CD4-positive, alpha-beta T cell treated with Interleukin-4 for 1 hour (primary cell): Measurements from ENCODE around the gene CLN3.
"Not testable (repeated sequence)": the region's sequence is repeated elsewhere in the genome, so short reads cannot be mapped to it uniquely, and the experiment has no call there.

ENCODE experiments used
- DNase-seq, 2 donors: peaks; one replicate each; pipeline ENCODE4 v3.0.0-alpha.2; 2020 to 2022

The CLN3 gene

DNA sequence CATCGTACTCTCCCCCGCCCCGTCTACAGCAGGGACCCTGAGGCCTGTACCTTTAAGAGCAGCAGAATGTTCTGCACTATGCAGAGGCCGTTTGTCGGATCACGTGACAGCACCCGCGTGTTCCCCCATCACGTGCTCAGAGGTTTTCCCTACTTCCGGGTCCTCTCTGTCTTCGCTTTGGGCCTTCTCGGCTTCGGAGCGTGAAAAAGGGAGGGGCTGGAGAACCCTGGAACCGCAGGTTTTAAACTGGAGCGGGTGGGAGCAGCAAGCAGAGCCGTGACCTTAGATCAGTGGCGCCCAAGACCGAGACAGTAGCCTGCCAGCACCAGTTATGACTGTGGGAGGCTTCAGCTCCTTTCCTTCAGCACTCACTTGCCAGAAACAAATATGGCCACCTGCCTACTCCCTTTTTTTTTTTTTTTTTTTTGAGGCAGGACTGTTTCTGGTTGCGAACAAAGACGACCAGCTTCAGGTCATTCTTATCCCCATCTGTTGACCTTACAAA, at the start of gene CLN3:
TSS of gene CLN3 (minus strand) at position 105 of the 505 bp plus-strand sequence. CDS start 315 bp downstream, outside the sequence.
- peak; percentile 93 for DNase-seq

DNA sequence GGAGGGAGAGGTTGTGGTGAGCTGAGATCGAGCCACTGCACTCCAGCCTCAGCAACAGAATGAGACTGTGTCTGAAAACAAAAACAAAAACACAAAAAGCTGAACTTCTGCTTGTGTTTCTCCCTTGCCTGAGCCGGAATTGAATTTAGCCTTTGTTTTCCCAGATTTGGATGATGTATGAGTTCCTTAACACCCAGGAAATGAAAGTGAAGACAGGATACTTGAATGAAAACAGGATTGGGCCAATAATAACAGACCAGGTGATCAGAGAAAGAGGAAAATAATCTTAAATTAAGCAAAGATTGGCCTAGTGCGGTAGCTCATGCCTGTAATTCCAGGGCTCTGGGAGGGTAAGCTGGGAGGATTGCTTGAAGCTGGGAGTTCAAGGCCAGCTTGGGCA, 48.5 kb upstream of the CLN3 start:
- DNase-seq: no peak

DNA sequence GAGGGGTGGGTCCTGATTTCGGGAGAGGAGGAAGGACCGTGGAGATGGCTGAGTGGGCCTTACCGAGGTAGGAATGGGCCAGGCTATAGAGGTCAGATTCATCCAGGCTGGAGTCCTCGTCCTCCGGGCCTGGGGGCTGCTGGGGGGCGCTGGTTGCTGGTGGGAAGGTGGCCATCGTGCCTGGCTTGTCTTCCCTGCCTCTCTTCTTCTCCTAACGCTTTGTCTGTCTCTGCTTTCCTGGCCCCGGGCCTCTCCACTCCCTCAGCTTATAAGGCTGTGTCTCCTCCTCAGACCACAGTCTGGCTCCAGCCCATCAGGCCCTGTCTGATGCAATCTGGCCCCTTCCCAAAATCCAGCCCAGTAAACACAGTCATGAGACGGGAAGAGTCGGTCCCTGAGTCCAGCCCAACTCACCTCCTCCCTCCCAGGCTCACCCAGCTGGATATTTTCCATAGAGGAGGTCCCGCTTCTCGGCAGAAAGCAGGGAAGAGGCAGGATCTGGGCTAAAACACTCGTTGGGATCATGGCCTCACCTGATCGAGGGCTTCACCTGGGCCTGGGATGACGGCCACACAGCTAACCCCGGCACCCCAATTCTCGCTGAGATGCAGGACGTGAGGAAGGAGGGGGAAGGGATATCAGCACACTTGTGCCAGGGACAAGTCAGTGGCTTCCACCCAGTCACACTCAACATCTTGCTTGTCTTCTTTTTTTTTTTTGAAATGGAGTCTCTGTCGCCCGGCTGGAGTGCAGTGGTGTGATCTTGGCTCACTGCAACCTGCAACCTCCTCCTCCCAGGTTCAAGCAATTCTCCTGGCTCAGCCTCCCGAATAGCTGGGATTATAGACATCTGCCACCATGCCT, 47.1 kb upstream of the CLN3 start, which contains the start of gene NUPR1:
TSS of gene NUPR1 (minus strand) at position 242 of the 864 bp plus-strand sequence. CDS start at position 175, 67 bp downstream.
- DNase-seq: no peak

DNA sequence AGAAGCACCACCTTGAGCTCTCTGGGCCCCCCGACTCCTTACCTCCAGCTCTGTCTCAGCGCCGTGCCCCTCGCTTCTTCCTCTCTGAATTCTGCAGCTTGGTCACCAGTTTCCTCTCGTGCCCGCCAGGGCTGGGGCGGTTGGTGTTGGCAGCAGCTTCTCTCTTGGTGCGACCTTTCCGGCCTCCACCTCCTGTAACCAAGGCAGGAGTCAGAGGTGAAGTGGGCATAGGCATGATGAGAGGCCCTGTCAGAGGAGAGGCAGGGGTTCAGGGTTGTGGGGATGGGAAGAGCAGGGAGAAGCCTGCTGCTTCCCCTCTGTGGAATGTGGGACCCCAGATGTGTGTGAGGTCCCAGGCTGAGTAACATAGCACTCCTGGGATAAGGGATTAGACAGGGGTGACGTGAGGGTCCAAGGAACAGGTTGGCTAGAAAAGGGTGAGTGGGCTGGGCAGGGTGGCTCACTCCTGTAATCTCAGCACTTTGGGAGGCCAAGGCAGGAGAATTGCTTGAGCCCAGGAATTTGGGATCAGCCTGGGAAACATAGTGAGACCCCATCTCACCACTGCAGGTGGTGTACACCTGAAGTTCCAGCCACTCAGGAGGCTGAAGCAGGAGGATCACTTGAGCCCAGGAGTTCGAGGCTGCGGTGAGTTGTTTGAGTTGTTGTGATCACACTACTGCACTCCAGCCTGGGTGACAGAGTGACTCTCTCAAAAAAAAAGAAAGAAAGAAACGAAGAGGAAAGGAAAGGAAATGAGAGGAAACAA, 46.3 kb upstream of the CLN3 start:
- DNase-seq: no peak

DNA sequence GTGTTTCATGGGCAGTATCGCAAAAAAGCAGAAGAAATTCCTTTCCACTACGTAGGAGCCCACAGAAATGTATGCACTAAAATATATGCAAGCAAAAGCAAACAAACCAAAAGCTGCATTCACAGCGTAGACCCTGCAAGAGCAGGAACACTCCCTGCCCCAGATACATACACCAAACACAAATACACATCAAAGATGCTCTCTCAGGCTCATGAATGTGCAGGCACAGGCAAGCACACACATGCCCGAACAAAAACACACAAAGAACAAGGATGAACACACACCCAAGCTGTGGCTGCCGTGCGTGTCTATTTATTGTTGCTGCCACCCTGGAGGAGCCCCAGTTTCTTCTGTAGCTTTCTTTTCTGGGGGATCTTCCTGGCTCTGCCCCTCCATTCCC, 45.2 kb upstream of the CLN3 start:
- DNase-seq: no peak

DNA sequence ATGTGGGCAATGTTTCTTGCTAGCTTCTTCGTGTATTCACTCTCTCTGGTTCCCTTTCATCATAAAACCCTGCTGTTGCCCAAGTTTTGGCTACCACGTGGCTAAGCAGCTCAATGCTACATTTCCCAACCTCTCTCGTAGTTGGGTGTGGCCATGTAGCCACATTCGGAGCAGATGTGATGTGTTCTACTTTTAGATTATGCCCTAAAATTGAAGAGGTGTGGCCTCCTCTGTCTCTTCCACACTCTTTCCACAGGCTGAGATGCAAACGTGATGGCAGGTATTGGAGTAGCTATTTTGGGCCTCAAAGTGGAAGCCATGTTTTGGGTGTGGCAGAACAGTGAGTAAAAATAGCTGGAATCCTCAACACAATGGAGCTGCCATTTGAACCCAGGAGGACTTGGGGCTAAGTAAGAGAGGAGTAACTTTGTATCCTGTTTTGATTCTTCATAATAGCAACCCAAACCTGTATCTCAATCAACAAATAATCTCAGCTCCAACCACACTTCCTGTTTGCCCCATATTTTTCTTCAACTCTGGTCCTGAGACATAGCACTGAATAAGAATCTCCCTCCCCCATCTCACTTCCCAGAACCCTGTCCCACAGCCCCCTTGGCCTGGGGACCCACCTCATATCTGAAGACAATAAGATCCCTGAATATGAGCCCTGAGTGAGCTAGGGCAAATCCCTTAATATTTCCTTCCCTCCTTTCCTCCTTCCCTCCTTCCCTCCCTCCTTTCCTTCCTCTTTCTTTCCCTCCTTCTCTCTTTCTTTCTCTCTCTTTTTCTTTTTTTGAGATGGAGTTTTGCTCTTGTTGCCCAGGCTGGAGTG, 42.9 kb upstream of the CLN3 start:
- DNase-seq: peak; percentile 50 to 69

DNA sequence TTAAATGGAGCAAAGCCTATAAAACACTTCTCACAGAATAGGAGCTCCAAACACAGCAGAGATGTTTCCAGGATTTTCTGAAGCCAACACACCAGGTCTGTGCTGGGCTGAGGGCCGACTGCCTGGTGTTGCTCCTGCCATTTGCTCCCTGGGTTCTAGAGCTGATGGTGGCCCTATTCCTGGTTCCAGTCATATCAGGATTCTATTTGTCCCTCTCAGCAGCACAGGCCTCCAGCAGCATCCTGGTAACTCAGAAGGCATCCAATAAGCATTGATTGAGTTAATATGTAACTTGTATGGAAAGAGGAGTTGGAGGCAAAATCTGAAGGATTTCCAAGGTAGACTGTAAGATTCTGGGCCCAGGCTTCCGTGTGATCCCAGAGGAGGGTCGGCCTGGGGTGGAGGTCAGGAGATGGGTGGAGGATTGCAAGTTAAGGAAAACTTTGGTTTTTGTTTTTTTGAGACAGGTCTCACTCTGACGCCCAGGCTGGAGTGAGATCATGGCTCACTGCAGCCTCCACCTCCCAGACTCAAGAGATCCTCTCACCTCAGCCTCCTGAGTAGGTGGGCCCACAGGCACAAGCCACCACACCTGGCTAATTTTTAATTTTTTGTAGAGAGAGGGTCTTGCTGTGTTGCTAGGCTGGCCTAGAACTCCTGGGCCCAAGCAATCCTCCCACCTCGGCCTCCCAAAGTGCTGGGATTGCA, 41.2 kb upstream of the CLN3 start:
- DNase-seq: no peak

DNA sequence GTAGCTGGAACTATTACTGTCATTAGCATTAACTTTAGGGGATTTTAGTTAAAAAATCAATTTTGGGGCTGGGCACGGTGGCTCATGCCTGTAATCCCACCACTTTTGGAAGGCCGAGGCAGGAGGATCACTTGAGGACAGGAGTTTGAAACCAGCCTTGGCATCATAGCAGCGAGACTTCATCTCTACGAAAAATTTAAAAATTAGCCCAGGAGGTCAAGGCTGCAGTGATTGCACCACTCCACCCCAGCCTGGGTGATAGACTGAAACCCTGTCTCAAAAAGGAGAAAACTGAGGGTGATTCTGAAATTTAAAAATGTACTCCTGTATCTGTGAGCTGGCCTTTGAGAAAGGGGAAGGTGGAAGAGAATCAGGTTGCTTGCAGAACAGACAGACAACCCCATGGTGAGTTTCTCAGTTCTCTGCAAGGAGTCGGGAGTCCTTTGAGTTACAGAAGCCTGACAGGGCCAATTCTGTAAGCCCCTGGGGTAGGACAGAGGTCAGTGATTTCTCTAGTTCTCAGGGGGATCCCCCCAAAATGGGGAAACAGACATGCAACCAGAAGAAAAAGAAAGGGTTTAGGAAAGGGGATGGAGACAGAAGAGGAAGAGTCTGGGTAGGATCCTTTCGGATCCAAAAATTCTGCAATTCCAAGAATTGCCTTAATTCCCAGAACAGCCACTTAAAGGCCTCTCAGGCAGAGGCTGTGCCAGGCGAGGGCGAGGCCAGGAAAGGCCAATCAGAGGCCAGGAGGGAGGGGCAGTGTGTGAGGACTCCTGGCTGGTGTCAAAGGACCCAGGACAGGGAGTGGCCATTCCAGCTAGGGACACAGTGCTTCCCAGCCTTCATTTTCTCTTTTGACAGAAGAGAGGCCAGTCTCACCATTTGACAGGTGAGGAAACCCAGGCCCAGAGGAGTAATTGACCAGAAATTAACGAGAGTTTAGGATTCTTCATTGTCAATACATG, 40.2 kb upstream of the CLN3 start:
- no peak for DNase-seq

DNA sequence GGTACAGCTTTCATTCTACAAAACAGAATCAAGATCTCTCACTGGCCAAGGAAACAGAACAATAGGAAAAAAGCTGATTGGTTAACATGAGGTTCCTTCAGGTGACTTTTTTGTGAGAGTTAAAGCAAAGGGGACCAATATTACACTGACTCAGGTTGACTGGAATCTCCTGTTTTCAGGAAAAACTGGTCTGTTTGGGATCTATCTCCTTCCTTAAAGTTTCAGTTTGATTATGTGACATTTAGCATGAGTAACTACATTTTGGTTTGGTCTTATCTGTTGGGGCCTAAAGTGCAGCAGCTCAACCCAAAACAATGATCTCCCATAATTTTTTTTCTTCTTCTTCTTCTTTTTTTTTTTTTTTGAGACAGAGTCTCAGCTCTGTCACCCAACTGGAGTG, 37.2 kb upstream of the CLN3 start:
- DNase-seq: no peak

DNA sequence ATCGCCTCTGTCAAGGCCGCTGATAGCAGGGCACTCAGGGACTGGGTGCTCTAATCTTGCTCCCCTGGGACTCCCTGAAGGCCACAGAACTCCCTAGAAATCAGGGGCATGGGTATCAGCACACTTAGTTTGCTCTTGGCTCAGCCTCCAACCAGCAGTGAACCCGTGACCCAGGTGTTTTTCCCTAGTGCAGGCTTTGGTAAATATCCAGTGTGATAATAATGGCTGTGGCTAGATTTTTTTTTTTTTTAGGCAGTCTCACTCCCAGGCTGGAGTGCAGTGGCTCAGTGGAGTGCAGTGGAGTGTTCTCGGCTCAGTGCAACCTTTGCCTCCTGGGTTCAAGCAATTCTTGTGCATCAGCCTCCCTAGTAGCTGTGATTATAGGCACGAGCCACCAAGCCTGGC, 36.6 kb upstream of the CLN3 start:
- DNase-seq: no peak

DNA sequence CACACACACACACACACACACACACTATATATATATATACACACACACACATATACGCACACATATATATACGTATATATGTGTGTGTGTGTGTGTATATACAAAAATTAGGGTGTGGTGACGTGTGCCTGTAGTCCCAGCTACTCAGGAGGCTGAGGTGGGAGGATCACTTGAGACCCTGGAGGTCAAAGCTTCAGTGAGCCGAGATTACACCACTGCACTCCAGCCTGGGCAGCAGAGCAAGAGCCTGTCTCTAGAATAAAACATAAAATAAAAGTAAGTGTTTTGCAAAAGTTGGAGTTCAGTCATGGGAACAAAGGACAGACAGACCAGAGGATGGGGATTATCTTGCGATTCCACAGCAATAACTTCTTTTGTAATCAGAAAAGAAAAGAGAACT, 36.1 kb upstream of the CLN3 start:
- no peak for DNase-seq

DNA sequence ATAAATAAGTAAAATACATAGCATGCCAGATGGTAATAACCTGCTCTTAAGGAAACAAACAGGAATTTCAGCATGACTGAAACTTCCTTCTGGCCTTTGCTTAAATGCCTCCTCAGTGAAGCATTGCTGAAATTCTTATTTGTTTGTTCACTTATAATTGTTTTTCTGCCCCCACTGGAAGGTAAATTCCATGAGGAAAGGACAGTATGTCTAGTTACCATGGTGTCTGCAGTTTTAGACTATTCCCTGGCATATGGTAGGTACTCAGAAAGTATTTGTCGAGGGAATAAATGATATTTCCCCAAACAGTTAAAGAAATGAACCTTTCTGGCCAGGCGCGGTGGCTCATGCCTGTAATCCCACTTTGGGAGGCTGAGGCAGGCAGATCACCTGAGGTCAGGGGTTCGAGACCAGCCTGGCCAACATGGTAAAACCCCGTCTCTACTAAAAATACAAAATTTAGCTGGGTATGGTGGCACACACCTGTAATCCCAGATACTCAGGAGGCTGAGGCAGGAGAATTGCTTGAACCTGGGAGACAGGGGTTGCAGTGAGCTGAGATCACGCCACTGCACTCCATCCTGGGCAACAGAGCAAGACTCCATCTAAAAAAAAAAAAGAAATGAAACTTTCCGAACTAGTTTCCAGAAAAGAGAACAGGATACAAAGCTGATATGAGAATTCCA, 35.4 kb upstream of the CLN3 start:
- not testable (repeated sequence) for DNase-seq

DNA sequence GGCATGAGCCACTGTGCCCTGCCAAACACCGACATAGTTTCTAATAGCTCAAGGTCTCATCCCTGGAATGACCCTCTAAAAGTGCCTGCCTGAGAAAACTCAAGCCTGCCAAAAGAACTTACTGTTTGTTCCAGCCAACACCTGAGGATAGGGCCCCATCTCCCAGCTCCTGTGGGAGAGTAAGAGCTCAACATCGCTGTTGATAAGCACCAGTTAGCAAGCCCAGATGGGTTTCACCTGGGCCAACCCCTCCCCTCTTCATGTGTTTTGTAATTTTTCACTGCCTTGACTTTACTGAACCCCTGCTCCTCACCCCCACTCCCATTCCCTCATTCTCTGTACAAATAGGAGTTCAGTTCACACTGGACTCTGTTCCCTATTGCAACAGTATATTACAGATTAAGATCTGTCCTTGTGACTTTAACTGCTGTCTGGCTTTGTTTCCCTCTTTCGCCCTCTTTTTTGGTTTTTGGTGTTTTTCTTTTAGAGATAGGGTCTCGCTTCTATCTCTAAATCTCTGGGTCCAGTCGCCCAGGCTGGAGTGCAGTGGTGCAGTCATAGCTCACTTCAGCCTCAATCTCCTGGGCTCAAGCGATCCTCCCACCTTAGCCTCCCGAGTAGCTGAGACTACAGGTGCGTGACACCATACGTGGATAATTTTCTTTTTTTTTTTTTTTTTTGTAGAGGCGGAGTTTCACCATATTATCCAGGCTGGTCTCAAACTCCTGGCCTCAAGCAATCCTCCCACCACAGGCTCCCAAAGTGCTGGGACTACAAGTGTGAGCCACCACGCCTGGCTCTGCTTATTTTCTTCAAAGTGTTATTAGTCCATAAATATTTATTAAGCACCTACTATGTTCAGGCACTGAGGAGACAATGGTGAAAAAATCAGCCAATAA, 34.6 kb upstream of the CLN3 start:
- DNase-seq: no peak

DNA sequence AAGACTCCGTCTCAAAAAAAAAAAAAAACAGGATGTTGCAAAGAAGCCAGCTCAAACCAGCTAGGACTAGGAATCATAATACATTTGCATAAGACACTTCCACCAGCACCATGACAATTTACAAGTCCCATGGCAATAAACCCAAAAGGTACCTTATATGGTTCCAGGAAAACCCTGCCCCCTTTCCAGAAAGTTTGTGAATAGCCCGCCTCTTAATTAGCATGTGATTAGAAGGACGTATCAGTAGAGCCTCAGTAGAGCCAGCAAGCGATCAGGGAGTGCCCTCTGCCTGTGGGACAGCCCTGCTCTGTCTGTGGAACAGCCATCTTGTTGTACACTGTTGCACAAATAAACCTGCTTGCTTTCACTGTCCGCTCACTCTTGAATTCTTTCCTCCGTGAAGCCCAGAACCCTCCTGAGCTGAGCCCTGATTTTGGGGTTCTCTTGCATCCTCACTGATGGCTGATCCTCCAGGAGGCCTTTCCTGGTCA, 32.9 kb upstream of the CLN3 start:
- peak; percentile 12 to 37 for DNase-seq

DNA sequence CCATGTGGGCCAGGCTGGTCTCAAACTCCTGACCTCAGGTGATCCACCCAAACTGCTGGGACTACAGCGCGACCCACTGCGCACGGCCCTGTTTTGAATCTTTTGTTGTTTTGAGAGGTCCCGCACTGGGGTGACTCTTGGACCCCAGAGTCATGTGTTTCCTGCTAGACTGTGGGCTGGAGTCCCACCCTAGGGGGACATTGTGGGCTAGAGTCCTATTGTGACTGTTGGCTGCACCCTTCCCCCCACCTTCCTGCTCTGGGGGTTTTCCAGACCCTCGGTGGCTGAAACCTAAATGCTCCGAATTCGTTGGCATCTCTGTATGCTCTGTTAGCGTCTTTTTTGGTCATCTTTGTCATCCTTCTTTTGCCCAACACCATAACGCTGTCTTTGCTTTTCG, 30.9 kb upstream of the CLN3 start:
- DNase-seq: no peak

DNA sequence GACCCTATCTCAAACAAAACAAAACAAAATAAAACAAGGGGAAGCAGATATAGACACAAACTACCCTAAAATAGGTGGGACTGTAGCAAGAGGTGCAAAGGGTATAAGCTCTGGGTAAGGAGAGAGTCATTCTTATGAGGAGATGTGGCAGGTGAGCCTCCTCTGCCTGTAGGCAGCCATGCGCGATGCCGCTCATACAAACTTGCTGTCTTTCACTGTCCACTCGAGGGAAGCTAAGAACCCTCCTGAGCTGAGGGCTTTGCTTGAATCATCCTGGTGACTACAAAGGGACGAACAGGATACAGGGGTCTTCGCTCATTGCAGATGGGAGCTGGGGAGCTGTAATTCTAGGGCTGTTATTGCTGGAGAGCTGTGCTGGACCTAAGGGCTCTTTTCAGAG, 29.6 kb upstream of the CLN3 start:
- DNase-seq: no peak

DNA sequence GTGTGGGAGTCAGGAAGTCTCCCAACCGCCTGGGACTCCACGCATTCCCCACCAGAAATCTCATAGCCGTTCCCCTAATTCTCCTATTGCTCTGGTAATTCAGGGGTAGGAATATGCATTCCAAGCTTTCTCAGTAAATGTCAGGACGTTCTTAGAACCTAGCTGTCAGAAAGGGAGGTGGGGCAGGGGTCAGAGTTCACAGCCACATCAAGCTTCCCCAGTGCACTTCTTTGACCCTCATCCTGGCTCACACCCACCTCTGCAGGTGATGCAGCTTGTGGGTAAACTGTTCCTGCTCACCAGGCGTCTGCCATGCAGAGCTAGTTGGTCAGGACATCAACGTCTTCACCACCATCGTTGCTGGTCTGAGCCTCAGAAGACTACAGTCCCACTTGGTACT, 28.8 kb upstream of the CLN3 start:
- no peak for DNase-seq

DNA sequence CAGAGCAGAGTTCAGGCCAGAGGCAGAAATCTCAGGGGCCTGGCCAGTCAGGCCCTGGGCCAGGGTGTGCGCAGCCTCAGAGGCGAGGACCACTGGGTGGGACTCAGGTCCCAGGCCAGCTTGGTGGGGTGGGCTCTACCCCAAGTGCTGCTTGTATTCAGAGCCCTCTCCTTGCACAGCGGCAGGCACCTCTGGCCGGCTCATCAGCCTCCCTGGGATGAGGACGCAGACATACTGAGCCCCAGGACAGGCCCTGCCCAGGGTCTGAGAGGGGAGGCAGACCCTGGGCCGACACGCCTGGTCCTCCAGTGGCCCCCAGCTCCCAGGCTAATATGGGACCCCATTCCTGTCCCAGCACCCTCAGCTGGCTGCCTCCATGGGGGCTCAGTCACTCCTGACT, 22.4 kb upstream of the CLN3 start:
- DNase-seq: no peak
